GM18505 (cell line): Measurements from ENCODE around the gene SPSB4.

Experiments used
- ATAC-seq: cut with Tn5 transposase; IDR thresholded peaks from one replicate; pipeline ENCODE4 v1.9.1; 2021; ENCODE audit not compliant: unreplicated experiment
- POLR2A ChIP-seq: IDR thresholded peaks from 4 replicates; pipeline ENCODE4 v1.6.1; 2011; ENCODE audit warnings: borderline replicate concordance; ENCODE audit not compliant: insufficient read depth, insufficient read length; ENCODE audit errors: extremely low read depth

The SPSB4 gene

GRCh38 chr3:141176775-141177174, 125.6 kb downstream of the SPSB4 start:
- ATAC-seq, result no peak
- no peak for TF ChIP-seq POLR2A

DNA sequence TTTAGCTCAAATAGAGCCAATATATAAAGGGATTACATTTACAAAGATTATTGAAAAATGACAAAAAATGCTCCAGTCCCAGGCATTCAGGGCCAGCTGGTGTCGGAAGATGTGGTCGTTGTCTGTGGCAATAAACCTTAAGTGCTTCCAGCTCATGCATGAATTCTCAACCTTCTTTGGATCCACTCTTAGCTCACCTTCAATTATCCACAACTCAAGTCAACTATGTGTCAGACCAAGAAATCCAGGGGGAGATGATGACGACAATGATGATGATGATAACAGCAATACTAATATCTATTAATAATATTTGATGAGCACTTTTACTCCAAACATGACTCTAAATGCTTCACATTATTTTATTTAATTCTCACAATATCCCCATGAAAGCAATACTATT, 126.9 kb downstream of the SPSB4 start:
- no peak for TF ChIP-seq POLR2A
- ATAC-seq, result no peak

GRCh38 chr3:141178551-141178950, 127.4 kb downstream of the SPSB4 start:
- no peak for ATAC-seq
- no peak for TF ChIP-seq POLR2A

GRCh38 chr3:141179983-141180382, 128.8 kb downstream of the SPSB4 start:
- no peak for ATAC-seq
- no peak for TF ChIP-seq POLR2A

- no peak for ATAC-seq
- no peak for TF ChIP-seq POLR2A
These were observed 130.0 kb downstream of the SPSB4 start for GRCh38 chr3:141181196-141181595.

DNA sequence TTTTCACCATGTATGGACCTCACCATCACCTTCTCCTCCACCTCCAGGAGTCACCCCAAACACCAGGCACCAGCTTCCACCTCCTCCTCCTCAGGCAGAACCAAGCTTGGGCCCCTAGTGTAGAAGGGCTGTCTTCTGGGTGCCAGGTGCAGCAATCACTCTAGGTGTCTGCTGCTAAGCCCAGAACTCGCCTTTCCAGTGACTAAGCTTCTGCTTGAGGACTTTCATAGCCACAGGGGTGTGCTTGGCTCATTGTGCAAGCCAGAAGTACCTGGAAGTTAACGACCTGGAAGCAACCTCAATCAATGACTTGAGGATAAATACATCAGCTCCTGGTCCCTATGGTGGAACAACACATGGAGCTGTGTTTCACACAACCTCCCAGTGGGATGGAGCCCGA, 130.7 kb downstream of the SPSB4 start:
- no peak for ATAC-seq
- TF ChIP-seq POLR2A, result no peak

DNA sequence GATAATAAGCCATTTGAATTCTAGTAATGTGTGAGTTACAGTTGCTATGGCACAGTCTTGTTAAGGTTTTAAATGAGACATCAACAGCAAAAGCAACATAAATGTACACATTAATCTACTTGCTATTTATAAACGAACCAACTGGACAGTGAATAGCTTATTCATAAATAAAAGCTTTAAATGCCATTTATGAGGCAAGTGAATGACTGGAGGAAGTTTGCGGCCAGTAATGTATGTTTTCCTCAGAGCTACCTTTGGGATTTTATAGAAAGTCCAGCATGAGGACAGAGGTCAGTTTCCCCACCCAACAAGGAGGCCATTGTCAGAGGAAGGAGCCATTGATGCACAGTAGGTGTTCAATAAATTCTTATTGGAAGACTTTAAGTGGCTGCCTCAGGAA, 132.5 kb downstream of the SPSB4 start:
- no peak for TF ChIP-seq POLR2A
- no peak for ATAC-seq

GRCh38 chr3:141184430-141184829, 133.3 kb downstream of the SPSB4 start:
- no peak for ATAC-seq
- no peak for TF ChIP-seq POLR2A

- ATAC-seq, result no peak
- no peak for TF ChIP-seq POLR2A
These were observed 140.1 kb downstream of the SPSB4 start for GRCh38 chr3:141191097-141191749.

GRCh38 chr3:141192345-141192744, 141.2 kb downstream of the SPSB4 start:
- TF ChIP-seq POLR2A, result no peak
- ATAC-seq, result peak; percentile 100

DNA sequence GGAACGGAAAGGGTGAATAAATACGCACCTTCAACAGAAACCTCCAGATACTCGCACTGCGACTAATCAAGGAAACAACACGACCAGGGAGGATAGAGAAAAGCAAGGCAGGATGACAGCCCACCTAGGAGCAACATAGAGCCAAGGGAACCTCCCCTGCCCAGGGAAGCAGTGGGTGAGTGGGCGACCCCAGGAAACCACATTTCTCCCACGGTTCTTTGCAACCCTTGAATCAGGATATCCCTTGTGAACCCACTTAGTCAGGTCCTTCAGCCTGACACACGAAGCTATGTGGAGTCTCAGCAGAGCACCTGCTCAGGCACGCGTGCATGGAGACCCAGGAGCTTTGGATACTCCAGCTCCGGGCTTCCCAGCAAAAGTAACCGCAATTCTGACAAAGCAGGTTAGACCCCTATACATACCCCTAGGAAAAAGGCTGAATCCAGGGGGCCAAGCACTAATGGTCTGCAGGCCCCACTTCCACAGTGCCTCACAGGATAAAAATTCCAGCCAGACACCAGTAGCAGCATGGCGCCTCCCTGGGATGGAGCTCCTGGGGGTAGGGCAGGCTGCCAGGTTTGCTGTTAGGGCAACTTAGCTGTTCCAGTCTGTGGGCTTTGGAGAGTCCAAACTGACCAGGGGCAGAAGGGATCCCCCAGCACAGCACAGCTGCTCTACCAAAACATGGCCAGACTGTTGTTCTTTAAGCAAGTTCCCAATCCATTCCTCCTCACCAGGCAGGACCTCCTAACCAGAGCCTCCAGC, 142.1 kb downstream of the SPSB4 start:
- ATAC-seq, result no peak
- TF ChIP-seq POLR2A, result no peak
